OCI-LY3 (cell line): ENCODE measurements around the gene CTRL.
"Not testable (repeated sequence)": the region's sequence is repeated elsewhere in the genome, so short reads cannot be mapped to it uniquely, and the experiment has no call there.

Experiments used
- H2AFZ ChIP-seq: fragments of 200-600, 300-600 bp; shearing (Covaris generic); 2 replicates; pipeline ENCODE4 v1.6.0; 2014; ENCODE audit warnings: antibody characterized with exemption, low read depth, low read length
- H3K27ac ChIP-seq: fragments of 200-600, 300-600 bp; sonication (generic); 2 replicates; pipeline ENCODE4 v1.5.1; 2014; ENCODE audit warnings: mild to moderate bottlenecking, low read length, moderate library complexity, mixed read lengths
- H3K27me3 ChIP-seq: fragments of 200-600, 300-600 bp; sonication (generic); 2 replicates; pipeline ENCODE4 v1.6.1; 2014; ENCODE audit warnings: low read depth, low read length, mixed read lengths
- H3K36me3 ChIP-seq: fragments of 200-600, 300-600 bp; sonication (generic); replicated peaks from 2 replicates; pipeline ENCODE3; 2014; ENCODE audit warnings: low read depth, low read length, mixed read lengths
- H3K4me1 ChIP-seq: fragments of 300-600, 200-600 bp; sonication (generic); 2 replicates; pipeline ENCODE4 v1.6.1; 2014; ENCODE audit warnings: low read length, mixed read lengths
- H3K4me2 ChIP-seq: fragments of 200-600, 300-600 bp; sonication (generic); 2 replicates; pipeline ENCODE4 v1.6.1; 2014; ENCODE audit warnings: low read length, mixed read lengths
- H3K4me3 ChIP-seq: fragments of 300-600, 200-600 bp; sonication (generic); 2 replicates; pipeline ENCODE4 v1.5.1; 2014; ENCODE audit warnings: antibody characterized with exemption, mild to moderate bottlenecking, low read length, moderate library complexity
- H3K79me2 ChIP-seq: fragments of 300-600, 200-600 bp; shearing (Covaris generic); 2 replicates; pipeline ENCODE4 v1.6.1; 2014; ENCODE audit warnings: mild to moderate bottlenecking, low read length, mixed read lengths
- H3K9ac ChIP-seq: fragments of 300-600, 200-600 bp; shearing (Covaris generic); 2 replicates; pipeline ENCODE4 v1.6.0; 2014; ENCODE audit warnings: mild to moderate bottlenecking, low read length, moderate library complexity
- H3K9me3 ChIP-seq: fragments of 200-600, 300-600 bp; shearing (Covaris generic); 2 replicates; pipeline ENCODE4 v1.6.1; 2014; ENCODE audit warnings: low read length, mixed read lengths; ENCODE audit not compliant: insufficient read depth
- H4K20me1 ChIP-seq: fragments of 200-600, 300-600 bp; sonication (generic); 2 replicates; pipeline ENCODE4 v1.6.1; 2016; ENCODE audit warnings: low read length, mixed read lengths; ENCODE audit not compliant: insufficient read depth
- EZH2phosphoT487 ChIP-seq: fragments of 200-600 bp; shearing (Covaris generic); IDR thresholded peaks from 2 replicates; pipeline ENCODE4 v1.6.1; 2018; ENCODE audit warnings: antibody characterized with exemption, mixed run types, low read depth
- TF ChIP-seq, protein P1 (sequence below): fragments of 200-600, 300-600 bp; sonication (generic); IDR thresholded peaks from 2 replicates; pipeline ENCODE4 v1.5.1; 2014; ENCODE audit warnings: antibody characterized with exemption, low read length, low read depth

Gene CTRL

DNA sequence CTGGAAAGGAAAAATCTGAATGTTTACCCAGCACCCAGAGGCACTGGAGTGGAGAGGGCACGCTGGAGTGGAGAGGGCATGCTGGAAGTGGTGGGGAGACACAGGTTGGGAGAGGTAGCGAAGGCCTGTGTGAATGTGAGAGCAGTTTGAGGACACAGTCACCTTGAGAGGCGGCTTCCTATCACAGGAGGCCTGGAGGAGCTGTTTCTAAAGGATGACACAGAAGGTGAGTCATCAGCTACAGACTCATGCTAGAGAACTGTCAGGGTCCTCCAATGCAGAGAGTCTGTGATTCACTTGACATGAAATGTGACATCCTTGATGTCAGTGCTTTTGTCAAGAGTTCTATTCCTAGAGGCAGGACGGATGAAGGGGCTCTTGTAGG lies 13.8 kb downstream of the CTRL start:
- no peak overlapping the region for H3K9ac ChIP-seq
- H4K20me1 ChIP-seq: peaks cover 3% of the 10 kb centered on the region; the same call in 1 of the 2 replicates
- no peak overlapping the region for H3K27ac ChIP-seq
- no peaks in the 10 kb centered on the region for H3K9me3 ChIP-seq
- no peaks in the 10 kb centered on the region for H3K27me3 ChIP-seq
- H3K4me3 ChIP-seq: no peak overlapping the region
- H3K4me2 ChIP-seq: no peak overlapping the region
- no peaks in the 10 kb centered on the region for H3K4me1 ChIP-seq
- no peaks in the 10 kb centered on the region for H3K79me2 ChIP-seq
- no peaks in the 10 kb centered on the region for H3K36me3 ChIP-seq
- no peak overlapping the region for H2AFZ ChIP-seq
- TF ChIP-seq, protein P1, sequence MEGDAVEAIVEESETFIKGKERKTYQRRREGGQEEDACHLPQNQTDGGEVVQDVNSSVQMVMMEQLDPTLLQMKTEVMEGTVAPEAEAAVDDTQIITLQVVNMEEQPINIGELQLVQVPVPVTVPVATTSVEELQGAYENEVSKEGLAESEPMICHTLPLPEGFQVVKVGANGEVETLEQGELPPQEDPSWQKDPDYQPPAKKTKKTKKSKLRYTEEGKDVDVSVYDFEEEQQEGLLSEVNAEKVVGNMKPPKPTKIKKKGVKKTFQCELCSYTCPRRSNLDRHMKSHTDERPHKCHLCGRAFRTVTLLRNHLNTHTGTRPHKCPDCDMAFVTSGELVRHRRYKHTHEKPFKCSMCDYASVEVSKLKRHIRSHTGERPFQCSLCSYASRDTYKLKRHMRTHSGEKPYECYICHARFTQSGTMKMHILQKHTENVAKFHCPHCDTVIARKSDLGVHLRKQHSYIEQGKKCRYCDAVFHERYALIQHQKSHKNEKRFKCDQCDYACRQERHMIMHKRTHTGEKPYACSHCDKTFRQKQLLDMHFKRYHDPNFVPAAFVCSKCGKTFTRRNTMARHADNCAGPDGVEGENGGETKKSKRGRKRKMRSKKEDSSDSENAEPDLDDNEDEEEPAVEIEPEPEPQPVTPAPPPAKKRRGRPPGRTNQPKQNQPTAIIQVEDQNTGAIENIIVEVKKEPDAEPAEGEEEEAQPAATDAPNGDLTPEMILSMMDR: no peak
- TF ChIP-seq EZH2phosphoT487: no peak

DNA sequence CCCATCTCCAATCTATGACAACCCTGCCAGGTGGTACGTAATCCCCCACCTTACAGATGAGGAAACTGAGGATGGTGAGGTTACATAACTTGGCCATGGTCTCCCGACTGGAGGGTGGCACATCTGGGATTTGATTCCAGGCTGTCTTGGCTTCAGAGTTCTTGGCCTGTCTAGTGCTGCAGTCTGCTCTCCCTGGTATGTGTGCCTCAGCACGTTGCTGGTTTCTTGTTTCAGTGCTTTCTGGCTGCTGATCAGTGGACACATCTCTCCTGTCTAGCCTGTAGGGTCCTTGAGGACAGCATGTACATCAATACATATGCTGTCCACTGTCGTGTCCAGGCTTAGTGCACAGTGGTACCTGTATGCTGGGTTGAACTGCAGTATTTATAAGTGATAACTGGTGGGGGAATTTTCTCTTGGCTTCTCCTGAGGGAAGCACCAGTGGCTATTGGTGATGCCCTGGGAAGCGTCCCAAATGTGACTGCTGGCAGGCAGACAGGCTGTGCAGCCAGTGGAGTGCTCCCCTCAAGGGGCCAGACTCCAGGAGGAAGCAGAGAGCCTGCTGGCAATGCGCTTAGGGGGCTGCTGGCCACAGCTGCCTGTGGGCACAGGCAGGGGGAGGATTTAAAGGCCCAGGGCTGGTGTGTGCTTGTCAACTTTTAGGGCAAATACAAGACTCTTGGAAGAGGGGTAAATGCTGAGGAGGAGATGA lies 14.4 kb downstream of the CTRL start:
- no peak overlapping the region for H3K27ac ChIP-seq
- no peaks in the 10 kb centered on the region for H3K4me1 ChIP-seq
- no peaks in the 10 kb centered on the region for H3K36me3 ChIP-seq
- no peak overlapping the region for H2AFZ ChIP-seq
- H3K9me3 ChIP-seq: no peaks in the 10 kb centered on the region
- peaks cover 3% of the 10 kb centered on the region; the same call in 1 of the 2 replicates for H4K20me1 ChIP-seq
- H3K27me3 ChIP-seq: no peaks in the 10 kb centered on the region
- H3K79me2 ChIP-seq: no peaks in the 10 kb centered on the region
- H3K4me2 ChIP-seq: no peak overlapping the region
- no peak overlapping the region for H3K4me3 ChIP-seq
- no peak overlapping the region for H3K9ac ChIP-seq
- no peak for TF ChIP-seq EZH2phosphoT487
- TF ChIP-seq, protein P1: no peak

DNA sequence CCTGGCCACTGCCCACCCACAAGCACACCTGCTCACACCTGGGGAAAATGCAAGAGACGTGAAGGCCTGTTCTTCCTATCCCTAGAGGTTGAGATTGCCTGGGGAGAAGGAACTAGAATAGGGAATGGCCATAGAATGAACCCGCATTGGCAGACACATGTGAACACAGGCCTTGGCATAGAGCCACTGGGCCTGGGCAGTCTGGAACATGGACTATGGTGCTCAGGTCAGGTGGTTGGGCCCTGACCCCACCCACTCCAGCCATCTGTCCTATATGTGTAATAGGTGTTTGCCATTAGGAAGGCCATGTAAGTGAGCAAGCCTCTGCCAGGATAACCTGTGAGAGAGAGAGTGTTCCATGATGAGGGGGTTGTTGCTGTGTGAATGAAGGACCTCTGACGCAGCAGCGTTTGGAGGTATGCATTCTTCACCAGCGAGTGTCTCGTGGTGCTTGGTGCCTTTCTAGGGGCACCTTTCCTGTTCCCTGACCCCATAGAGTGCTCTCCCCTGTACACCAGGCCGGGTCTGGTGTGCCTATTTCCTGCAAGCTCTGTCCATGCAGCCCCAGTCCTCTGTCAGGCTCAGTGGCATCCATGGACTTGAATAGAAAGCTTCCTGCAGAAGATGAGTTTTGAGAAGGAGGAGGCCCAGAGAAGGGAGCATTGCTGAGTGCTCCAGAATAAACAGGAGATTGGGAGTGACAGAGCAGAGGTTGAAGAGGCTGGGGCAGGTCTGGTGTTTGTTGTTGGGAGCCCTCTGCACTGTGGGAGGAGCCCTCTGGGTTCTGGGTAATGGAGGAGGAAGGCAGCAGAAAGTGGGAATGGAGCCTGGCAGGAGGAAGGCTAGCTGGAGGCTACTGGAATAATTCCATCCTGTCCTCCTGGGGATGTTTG lies 15.6 kb downstream of the CTRL start:
- Histone ChIP-seq H3K9ac (no peak overlapping the region), H2AFZ (no peak overlapping the region), H3K79me2 (no peaks in the 10 kb centered on the region), H3K4me3 (no peak overlapping the region), H4K20me1 (peaks cover 3% of the 10 kb centered on the region; the same call in 1 of the 2 replicates), H3K36me3 (no peaks in the 10 kb centered on the region), H3K4me2 (no peak overlapping the region), H3K27ac (no peak overlapping the region), H3K27me3 (no peaks in the 10 kb centered on the region), H3K4me1 (no peaks in the 10 kb centered on the region), H3K9me3 (no peaks in the 10 kb centered on the region)
- no peak for TF ChIP-seq EZH2phosphoT487
- TF ChIP-seq, protein P1: no peak

DNA sequence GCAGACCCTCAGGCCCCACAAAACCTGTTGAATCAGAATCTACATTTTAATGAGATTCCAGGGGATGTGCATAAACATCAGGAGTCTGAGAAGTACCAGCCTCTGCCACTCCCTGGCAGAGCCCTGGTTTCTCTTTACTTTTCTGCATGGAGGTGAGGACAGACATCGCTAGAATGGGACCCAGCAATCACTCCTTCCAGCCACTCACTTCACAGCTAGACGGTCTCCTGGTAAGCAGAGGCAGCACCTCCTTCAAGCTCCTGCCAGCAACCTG lies 16.2 kb downstream of the CTRL start:
- H3K4me1 ChIP-seq, H2AFZ ChIP-seq, H3K4me2 ChIP-seq, H4K20me1 ChIP-seq, H3K4me3 ChIP-seq, H3K27me3 ChIP-seq, H3K27ac ChIP-seq, H3K9ac ChIP-seq, H3K79me2 ChIP-seq, H3K9me3 ChIP-seq, H3K36me3 ChIP-seq: not testable (repeated sequence)
